HG03457 (cell line): ENCODE results near the gene MYLIP.
"Not testable (repeated sequence)": the region's sequence is repeated elsewhere in the genome, so short reads cannot be mapped to it uniquely, and the experiment has no call there.

Experiments used
- ATAC-seq: cut with Tn5 transposase; IDR thresholded peaks from one replicate; pipeline ENCODE4 v1.9.1; 2021; ENCODE audit warnings: moderate number of reproducible peaks; ENCODE audit not compliant: unreplicated experiment

MYLIP gene

GRCh38 chr6:16168858-16169257 lies 40.0 kb downstream of the MYLIP start:
- no peak for ATAC-seq

DNA sequence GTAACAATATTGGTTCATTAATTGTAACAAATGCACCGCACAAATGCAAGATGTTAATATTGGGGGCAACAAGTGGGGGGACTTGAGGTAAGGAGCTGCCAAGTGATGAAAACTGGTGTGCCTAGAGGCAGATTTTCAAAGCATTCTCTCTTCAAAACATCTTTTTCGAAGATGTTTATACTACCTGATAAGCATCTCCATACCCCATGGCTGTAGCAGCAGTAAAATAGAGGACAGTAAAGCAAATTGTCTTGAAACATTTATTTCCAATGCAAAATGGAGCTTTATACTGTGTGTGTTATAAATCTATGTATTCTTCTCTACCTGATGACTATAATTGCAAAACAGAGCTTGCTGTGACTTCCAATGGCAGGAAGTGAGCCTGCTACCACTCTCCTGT lies 42.5 kb downstream of the MYLIP start:
- ATAC-seq = no peak

GRCh38 chr6:16173167-16173940 lies 44.5 kb downstream of the MYLIP start:
- no peak for ATAC-seq

GRCh38 chr6:16174416-16175078 lies 45.7 kb downstream of the MYLIP start:
- no peak for ATAC-seq

DNA sequence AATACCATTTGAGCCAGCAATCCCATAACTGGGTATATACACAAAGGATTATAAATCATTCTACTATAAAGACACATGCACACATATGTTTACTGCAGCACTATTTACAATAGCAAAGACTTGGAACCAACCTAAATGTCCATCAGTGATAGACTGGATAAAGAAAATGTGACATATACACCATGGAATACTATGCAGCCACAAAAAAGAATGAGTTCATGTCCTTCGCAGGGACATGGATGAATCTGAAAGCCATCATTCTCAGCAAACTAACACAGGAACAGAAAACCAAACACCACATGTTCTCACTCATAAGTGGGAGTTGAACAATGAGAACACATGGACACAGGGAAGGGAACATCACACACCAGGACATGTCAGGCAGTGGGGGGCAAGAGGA lies 47.7 kb downstream of the MYLIP start:
- not testable (repeated sequence) for ATAC-seq

GRCh38 chr6:16177881-16178280 lies 49.0 kb downstream of the MYLIP start:
- no peak for ATAC-seq

GRCh38 chr6:16178351-16178750 lies 49.5 kb downstream of the MYLIP start:
- no peak for ATAC-seq

GRCh38 chr6:16179063-16179462 lies 50.2 kb downstream of the MYLIP start:
- no peak for ATAC-seq

GRCh38 chr6:16179970-16180431 lies 51.1 kb downstream of the MYLIP start:
- no peak for ATAC-seq

GRCh38 chr6:16180696-16181438 lies 52.0 kb downstream of the MYLIP start:
- ATAC-seq = no peak

DNA sequence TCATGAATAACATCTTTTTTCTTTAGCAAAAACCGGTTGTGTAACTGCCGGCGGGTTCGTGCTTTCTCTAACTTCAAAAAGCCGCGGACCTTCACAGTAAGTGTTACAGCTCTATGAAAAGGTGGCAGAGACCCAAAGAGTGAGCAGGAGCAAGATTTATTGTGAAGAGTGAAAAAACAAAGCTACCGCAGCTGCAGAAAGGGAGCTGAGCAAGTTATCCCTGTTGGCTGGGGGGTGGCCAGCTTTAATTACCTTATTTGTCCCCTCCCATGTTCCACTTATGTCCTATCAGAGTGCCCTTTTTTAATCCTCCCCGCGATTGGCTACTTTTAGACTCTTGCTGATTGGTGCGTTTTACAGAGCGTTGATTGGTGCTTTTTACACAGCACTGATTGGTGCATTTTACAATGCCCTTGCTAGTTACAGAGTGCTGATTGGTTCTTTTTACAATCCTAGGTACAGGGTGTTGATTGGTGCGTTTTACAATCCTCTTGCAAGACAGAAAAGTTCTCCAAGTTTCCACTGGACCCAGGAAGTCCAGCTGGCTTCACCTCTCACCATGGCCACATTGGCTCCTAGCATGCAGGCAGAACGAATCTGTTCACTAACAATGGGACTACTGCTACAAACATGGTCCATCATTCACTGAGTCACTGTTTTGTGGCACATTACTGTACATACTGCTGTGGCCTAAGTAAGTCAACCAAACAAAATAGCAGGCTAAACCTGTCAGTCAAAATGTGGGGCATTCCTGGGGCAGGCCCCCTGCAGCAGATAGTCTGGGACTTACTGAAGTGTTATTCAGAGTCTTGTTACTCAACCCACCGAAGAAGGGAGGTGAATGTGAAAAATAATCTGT lies 52.8 kb downstream of the MYLIP start:
- ATAC-seq = no peak

- no peak for ATAC-seq
Observed at GRCh38 chr6:16183187-16183664, 54.3 kb downstream of the MYLIP start.

GRCh38 chr6:16184129-16184528 lies 55.2 kb downstream of the MYLIP start:
- no peak for ATAC-seq

GRCh38 chr6:16184551-16184950 lies 55.7 kb downstream of the MYLIP start:
- no peak for ATAC-seq

- ATAC-seq = no peak
Observed at GRCh38 chr6:16187176-16187575, 58.3 kb downstream of the MYLIP start.

- ATAC-seq = no peak
Observed at GRCh38 chr6:16190214-16190613, 61.3 kb downstream of the MYLIP start.

DNA sequence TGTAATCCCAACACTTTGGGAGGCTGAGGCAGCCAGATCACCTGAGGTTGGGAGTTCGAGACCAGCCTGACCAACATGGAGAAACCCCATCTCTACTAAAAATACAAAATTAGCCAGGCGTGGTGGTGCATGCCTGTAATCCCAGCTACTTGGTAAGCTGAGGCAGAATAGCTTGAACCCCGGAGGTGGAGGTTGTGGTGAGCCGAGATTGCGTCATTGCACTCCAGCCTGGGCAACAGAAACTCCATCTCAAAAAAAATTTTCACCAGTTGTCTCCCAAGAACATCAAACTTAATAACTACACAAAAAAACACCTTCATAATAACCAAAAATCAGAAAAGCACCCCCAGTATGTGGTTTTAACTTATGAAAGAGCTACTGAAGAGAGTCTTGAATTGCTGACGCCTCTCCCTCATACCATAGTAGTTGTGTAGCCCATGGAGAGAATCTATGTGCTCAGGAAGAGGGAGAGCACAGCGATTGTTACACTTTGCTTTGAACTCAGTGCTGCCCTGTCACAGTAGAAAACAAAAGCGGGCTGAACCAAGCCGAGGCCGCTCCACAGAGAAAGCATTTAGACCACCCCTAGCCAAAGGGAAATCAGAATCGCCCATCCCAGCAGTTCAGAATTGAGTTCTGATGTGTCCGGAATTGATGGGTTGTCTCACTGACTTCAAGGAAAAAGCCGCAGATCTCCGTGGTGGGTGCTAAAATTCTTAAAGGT lies 67.5 kb downstream of the MYLIP start:
- no peak for ATAC-seq

DNA sequence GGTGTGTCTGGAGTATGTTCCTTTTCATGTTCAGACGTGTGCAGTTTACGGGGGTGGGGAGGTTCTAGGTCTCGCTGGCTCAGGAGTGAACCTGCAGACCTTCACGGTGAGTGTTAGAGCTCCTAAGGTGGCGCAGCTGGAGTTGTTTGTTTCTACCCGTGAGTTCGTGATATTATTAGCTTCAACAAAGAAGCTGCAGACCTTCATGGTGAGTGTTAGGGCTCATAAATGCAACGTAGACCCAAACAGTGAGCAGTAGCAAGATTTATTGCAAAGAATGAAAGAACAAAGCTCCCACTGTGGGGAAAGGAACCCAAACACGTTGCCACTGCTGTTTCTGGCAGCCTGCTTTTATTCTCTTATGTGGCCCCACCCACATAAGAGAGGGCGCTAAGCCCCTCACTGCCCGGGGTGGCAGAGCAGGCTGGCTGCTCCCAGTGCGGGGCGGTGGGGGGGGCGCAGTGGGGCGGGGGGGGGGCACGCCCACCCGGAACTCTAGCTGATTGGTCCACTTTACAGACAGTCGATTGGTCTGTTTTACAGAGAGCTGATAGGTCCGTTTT lies 68.2 kb downstream of the MYLIP start:
- no peak for ATAC-seq
